Kidney (tissue), 14 donors: ENCODE results near the gene ENTPD1. TPM values are rescaled to one million over a fixed set of nuclear protein-coding genes. Genes with fewer than 3 reads are reported as not detected.

Experiments used
- DNase-seq, 5 donors: peaks; one replicate each; pipeline ENCODE4 v3.0.0-alpha.2; 2013 to 2020
- FAIRE-seq: peaks from 2 replicates; lab custom pipeline; 2012; peaks lifted over from hg19 to GRCh38; lab: Jason Lieb, UNC
- H3K27ac ChIP-seq, 2 donors: one replicate each; pipeline ENCODE4 v1.7.0; 2013; ENCODE audit warnings: low read depth in 2 of 2, low read length in 2 of 2, inconsistent platforms in 1 of 2
- H3K27me3 ChIP-seq: one replicate; pipeline ENCODE4 v1.7.1; 2013; ENCODE audit warnings: low read length, inconsistent platforms; ENCODE audit not compliant: control insufficient read depth, insufficient read depth
- H3K36me3 ChIP-seq, 3 donors: one replicate each; pipeline versions ENCODE4 v1.7.0 to v1.7.1; 2013; ENCODE audit warnings: low read length in 3 of 3, control low read depth in 1 of 3, inconsistent platforms in 1 of 3; ENCODE audit not compliant: insufficient read depth in 3 of 3, control insufficient read depth in 2 of 3
- H3K4me1 ChIP-seq, 3 donors: one replicate each; pipeline versions ENCODE4 v1.7.0 to v1.7.1; 2013; ENCODE audit warnings: low read length in 3 of 3, inconsistent platforms in 1 of 3, low read depth in 1 of 3; ENCODE audit not compliant: control insufficient read depth in 2 of 3, insufficient read depth in 2 of 3
- H3K4me3 ChIP-seq, 3 donors: one replicate each; pipeline versions ENCODE4 v1.7.0 to v1.8.1; 2013; ENCODE audit warnings: low read length in 3 of 3, control low read depth in 1 of 3, inconsistent platforms in 1 of 3
- H3K9ac ChIP-seq, 3 donors: one replicate each; pipeline versions ENCODE4 v1.7.0 to v1.7.1; 2013; ENCODE audit warnings: low read length in 3 of 3, control low read depth in 1 of 3, inconsistent platforms in 1 of 3
- H3K9me3 ChIP-seq, 3 donors: one replicate each; pipeline versions ENCODE4 v1.7.0 to v1.7.1; 2013; ENCODE audit warnings: low read length in 3 of 3, control low read depth in 1 of 3, inconsistent platforms in 1 of 3; ENCODE audit not compliant: control insufficient read depth in 2 of 3, insufficient read depth in 1 of 3
- CTCF ChIP-seq: IDR thresholded peaks from 3 replicates; pipeline ENCODE4 v1.5.1; 2012; ENCODE audit warnings: mild to moderate bottlenecking, moderate library complexity, borderline replicate concordance; ENCODE audit not compliant: insufficient read depth; ENCODE audit errors: extremely low read depth
- intact Hi-C: fragments of 100-400 bp; cut with DNase I; formaldehyde crosslinking; loops from one replicate; pipeline ENCODE4 v1.11.1; 2022
- polyA plus RNA-seq: library from polyadenylated mRNA; stranded (reverse); fragments of 350-450 nt; fragmentation: Illumina TruSeq; extraction: RNeasy Lipid Tissue Mini Kit (QIAGEN cat#74804); gene quantifications from one replicate; pipeline ENCODE4 v1.2.3, GENCODE V29; 2014; ENCODE audit warnings: low read depth, low replicate concordance; ENCODE audit not compliant: insufficient read depth
- total RNA-seq: library from RNA; stranded (reverse); fragmentation: NEBNext Ultra II Directional; extraction: Animal tissue kit (Norgen Biotek cat#: 25700); gene quantifications from one replicate; pipeline ENCODE4 v1.2.1, GENCODE V29; 2021
- donor health status: control.
- donor health status: control.
- donor health status: control.
- donor health status: control.
- donor health status: control.
- donor health status: DM: yes; HTN: yes; CAD: no.
- donor health status: Normal renal cell carcinoma (clear cell type).

The ENTPD1 gene
- total and polyA plus RNA-seq, 2 donors from 2014 or later, result 5.2 to 36.6 TPM

DNA sequence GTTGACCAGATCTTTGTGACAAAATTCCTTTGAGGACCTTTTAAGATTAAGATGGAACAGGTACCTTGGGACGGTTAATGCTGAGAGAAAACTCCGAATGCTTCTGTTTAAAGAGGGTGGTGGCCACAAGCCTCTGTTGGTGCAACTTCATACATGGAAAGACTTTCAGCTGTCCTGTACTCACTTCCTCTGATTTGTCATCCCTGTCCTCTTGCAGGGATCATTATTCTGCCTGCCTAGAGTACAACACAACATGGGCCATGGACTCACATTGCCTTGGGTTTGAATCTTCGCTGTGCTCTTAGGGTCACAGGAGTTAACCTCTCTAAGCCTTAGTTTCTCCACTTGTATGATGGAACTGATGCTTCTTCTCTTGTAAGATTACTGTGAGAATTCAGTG lies 75.1 kb downstream of the ENTPD1 start:
- Histone ChIP-seq H3K27me3 (no peaks in the 10 kb centered on the region), H3K4me3 (no peak overlapping the region), H3K36me3 (no peaks in the 10 kb centered on the region), H3K9me3 (no peaks in the 10 kb centered on the region), H3K27ac (no peak overlapping the region), H3K4me1 (no peaks in the 10 kb centered on the region), H3K9ac (no peak overlapping the region)
- TF ChIP-seq CTCF, result no peak
- intact Hi-C loops, result no loop called here
- no peak for DNase-seq
- no peak for FAIRE-seq

- Histone ChIP-seq H3K27me3 (no peaks in the 10 kb centered on the region), H3K4me1 (no peaks in the 10 kb centered on the region), H3K36me3 (no peaks in the 10 kb centered on the region), H3K4me3 (no peak overlapping the region), H3K9me3 (no peaks in the 10 kb centered on the region), H3K27ac (no peak overlapping the region), H3K9ac (no peak overlapping the region)
- intact Hi-C loops, result no loop called here
- TF ChIP-seq CTCF, result no peak
- no peak for FAIRE-seq
- DNase-seq, result no peak
Measured at GRCh38 chr10:95831515-95831914, 75.6 kb downstream of the ENTPD1 start.

GRCh38 chr10:95832216-95833041 lies 76.5 kb downstream of the ENTPD1 start:
- no peak overlapping the region for H3K27ac ChIP-seq
- H3K9me3 ChIP-seq, result no peaks in the 10 kb centered on the region
- DNase-seq, result no peak
- H3K36me3 ChIP-seq, result no peaks in the 10 kb centered on the region
- no peaks in the 10 kb centered on the region for H3K4me1 ChIP-seq
- no peak for TF ChIP-seq CTCF
- FAIRE-seq, result no peak
- no peak overlapping the region for H3K9ac ChIP-seq
- intact Hi-C loops, result no loop called here
- no peak overlapping the region for H3K4me3 ChIP-seq
- no peaks in the 10 kb centered on the region for H3K27me3 ChIP-seq
